ENCODE measurements around the gene KLRB1.
"Not testable (repeated sequence)": the region's sequence is repeated elsewhere in the genome, so short reads cannot be mapped to it uniquely, and the experiment has no call there.

Gene KLRB1

GRCh38 chr12:9607716-9608115 lies at the start of gene KLRB1:
Gene KLRB1, minus strand, starts transcription at chr12:9607916. Its CDS starts 77 bp downstream, at chr12:9607839.
- DNase-seq (ENCODE audit: low read depth in 2 of 2): no peak

DNA sequence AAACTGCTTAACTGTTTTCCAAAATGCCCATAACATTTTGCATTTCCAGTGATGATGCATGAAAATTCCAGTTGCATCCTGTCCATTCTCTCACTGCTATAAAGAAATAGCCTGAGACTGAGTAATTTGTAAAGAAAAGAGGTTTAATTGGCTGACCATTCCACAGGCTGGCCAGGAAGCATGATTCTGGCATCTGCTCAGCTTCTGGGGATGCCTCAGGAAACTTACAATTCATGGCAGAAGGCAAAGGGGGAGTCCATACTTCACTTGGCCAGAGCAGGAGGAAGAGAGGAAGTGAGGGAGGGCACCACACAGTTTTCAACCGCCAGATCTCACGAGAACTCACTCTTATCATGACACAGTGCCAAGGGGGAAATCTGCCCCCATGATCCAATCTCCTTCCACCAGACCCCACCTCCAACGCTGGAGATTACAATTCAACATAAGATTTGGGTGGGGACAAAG lies 43.6 kb upstream of the KLRB1 start:
- DNase-seq (ENCODE audit: low read depth in 2 of 2): no peak

DNA sequence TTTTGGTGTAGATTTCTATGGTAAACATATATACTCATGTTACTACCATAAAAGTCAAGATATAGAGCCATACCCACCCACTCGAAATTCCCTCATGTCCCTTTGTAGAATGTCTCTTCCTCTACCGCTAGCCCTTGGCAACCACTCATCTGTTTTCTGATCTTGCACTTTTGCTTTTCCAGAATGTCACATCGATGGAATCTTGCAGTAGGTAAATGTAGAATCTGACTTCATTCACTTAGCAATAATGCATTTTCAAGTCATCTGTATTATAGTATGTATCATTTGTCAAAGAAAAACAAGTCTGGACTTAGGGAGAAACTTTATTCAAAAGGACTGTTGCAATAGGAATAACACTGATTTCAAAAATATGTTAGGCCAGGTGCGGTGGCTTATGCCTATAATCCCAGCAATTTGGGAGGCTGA lies 42.4 kb upstream of the KLRB1 start:
- no peak for DNase-seq (ENCODE audit: low read depth in 2 of 2)

DNA sequence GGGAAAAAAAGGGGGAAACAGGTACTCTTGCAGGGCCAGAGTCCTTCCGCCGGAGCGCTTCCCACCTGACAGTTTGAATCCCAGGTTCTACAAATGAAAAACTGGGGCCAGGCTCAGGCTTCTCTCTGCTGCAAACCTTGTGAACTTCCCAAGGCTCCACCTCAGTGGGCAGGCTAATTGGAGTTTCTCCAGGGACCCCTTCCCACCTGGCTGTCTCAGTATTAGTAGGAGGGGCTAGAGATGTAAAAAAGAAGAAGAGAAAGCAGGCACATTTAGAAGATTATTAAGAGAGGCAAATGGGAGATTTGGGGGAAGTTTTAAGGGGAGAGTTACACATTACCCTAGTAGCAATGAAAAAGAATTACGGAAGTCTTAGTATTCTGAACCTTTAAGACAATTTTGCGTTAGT lies 41.8 kb upstream of the KLRB1 start:
- no peak for DNase-seq (ENCODE audit: low read depth in 2 of 2)

DNA sequence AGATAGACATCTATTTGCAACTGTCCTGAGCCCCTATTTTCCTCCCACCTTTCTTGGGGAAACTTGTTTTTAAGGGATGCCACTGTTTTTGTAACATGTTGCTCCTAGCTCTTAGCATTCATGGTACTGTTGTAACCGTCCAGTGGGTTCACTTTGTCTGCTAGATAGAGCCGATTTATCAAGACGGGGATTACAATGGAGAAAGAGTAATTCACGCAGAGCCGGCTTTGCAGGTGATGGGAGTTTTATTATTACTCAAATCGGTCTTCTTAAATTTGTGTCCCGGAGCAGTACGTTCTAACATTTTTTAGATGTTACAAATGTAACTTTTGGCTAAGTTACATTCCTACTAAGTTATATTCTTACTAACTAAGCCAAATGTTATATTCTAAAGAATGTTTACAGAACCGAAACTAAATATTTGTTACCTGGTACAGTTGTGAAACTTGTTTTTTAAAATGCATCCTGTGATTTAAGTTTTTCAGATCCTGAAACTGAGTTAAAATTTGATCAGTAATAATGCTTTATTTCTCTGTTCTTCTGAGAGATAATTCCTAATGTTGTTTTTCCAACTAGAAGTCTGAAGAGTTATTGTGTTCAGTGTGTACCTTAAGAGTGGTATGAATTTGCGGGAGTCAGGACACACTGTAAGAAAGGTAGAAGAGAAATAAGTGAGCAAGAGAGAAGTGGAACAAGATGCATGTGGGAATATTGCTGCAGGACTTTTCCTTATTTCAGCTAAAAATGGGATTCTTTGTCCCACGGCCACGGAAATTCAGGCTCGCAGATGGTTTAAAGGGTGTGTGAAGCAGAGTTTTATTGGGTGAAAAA lies 41.2 kb upstream of the KLRB1 start:
- DNase-seq (ENCODE audit: low read depth in 2 of 2): no peak

DNA sequence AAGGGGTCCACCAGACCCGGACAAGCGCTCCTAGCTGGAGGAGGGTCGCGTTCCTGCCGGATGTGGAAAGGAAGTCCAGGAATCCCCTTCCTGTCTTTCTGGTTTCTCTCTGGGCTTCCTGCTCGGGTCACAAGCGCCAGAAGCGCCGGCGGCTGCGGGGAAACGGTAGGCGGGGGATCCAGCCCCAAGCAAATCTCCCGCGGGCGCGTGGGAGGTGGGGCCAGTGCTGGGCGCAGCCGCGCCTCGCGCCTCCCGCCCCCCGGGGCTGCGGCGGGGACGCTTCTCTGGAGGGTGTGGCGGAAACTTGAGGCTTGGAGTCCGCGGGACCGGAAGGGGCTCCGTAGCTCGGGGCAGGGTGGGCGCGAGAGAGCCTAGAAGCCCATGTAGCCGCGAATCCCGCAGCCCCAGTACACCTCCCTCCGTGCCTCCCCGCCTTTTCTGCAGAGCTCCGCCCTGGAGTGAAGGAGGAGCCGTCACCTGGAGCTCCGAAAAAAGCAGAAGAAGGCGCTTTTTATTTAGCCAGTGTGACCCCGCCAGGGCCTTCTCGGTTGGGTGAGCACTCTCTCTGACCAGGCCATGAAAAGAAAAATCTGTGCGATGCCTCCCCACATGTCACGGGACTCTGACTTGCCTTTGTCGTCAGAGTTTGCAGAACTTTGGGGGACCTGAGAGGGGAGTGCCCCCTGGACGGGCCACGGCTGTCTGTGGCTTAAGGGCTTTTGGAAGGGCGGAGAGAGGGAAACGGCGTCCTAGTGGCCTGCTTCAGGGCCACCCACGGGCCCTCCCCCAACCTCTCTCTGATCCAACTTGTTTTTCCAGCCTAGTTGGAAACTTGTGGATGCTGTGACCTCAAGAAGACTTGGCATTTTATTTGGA lies 40.3 kb upstream of the KLRB1 start:
- DNase-seq (ENCODE audit: low read depth in 2 of 2): peak; percentile 73 to 78

DNA sequence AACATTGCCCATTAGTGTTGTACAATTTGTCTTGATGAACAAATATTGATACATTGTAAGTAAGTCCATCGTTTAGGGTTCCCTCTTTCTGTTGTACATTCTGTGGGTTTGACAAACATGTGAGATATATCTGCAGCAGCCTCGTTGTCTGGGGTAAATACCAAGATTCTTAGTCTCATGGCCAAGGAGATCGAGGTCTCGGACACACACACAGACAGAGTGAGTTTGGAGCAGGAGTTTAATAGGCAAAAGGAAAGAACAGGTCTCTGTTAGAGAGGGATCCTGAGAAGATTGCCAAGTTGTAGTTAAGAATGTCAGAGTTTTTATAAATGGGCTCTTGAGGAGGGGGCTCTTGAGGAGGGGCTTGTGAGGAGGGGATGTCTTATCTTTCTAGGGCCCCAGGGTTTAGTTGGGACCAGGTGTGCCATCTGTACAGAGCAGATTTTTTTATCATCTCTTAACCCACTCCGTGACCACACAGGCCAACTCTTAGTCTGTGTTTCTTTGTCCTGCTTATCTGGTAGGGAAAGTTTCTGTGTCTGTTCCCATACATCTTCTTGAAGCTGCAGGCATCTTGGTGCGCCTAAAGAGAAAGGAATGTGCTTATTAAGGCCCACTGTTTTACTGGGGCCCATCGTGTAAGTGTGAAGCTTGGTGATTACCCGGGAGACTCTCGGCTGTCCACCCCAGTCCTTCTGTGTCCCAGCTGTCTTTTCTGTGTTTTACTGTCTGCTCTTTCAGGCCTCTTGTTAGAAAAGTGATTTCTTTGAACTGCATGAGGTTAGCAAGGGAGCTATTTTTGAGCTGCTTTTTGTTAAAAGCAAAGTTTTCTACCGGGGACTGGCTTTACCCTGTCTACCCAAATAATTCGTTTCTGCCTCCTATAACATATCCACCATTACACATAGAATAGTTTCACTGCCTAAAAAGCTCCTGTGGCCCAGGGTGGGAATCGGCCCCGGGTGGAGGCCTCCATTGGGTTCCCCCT lies 39.4 kb upstream of the KLRB1 start:
- no peak for DNase-seq (ENCODE audit: low read depth in 2 of 2)

DNA sequence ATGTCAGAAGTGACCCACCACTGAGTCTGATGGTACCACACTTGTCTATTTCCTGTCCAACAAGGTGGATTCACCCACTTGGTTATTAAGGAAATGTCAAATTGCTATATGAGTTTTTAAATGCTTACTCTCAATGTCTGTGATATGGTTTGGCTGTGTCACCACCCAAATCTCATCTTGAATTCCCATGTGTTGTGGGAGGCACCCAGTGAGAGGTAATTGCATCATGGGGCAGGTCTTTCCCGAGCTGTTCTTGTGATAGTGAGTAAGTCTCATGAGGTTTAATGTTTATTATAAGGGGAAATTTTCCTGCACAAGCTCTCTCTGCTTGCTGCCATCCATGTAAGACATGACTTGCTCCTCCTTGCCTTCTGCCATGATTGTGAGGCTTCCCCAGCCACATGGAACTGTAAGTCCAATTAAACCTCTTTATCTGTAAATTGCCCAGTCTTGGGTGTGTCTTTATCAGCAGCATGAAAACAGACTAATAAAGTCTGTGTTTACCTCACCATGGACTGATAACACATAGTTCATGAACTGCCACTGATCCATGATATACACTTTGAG lies 37.4 kb upstream of the KLRB1 start:
- DNase-seq (ENCODE audit: low read depth in 2 of 2): not testable (repeated sequence)

GRCh38 chr12:9643266-9643660 lies 35.5 kb upstream of the KLRB1 start:
- DNase-seq (ENCODE audit: low read depth in 2 of 2): no peak

DNA sequence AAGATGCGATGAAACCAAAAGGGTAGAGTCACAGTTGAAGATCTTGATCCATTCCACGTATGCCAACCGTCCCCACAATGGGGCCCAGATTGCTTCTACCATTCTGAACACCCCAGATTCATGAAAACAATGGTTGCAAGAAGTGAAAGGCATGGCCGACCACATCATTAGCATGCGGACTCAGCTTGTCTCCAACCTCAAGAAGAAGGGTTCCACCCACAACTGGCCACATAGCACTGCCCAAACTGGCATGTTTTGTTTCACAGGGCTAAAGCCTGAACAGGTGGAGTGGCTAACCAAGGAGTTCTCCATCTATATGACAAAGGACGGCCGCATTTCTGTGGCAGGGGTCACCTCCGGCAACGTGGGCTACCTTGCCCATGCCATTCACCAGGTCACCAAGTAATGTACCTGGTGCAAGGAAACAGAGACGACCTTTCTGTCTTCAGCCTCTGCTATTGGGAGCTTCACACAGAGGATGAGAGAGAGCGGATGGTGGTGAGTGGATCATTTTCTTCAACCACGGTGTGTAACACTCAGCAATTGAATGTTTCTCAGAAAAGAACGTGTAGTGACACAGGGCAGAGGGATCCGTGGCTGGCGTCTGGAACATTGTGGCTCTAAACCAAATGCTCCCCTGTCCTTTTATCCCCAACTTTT lies 35.0 kb upstream of the KLRB1 start:
- DNase-seq (ENCODE audit: low read depth in 2 of 2): no peak

GRCh38 chr12:9640024-9640423 lies 32.3 kb upstream of the KLRB1 start:
- DNase-seq (ENCODE audit: low read depth in 2 of 2): no peak

DNA sequence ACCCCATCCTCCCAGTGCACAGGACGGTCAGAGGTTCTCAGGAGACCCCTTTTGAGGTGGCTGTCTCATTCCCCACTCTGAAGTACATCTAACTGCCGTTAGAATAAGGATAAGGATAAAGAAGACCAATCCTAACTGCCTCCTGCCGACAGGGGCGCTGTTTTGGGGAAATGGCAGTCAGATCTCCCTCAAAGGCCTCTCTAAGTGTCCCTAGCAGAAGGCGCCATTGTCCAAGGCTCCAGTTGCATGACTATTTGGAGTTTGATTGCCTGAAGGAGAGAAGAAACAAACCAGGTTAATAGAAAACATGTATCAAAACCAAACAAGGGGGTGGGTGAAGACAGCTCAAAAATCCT lies 29.1 kb upstream of the KLRB1 start:
- no peak for DNase-seq (ENCODE audit: low read depth in 2 of 2)

GRCh38 chr12:9636150-9636850 lies 28.6 kb upstream of the KLRB1 start:
- no peak for DNase-seq (ENCODE audit: low read depth in 2 of 2)

- DNase-seq (ENCODE audit: low read depth in 2 of 2): no peak
Measured at GRCh38 chr12:9634969-9635754, 27.4 kb upstream of the KLRB1 start.

DNA sequence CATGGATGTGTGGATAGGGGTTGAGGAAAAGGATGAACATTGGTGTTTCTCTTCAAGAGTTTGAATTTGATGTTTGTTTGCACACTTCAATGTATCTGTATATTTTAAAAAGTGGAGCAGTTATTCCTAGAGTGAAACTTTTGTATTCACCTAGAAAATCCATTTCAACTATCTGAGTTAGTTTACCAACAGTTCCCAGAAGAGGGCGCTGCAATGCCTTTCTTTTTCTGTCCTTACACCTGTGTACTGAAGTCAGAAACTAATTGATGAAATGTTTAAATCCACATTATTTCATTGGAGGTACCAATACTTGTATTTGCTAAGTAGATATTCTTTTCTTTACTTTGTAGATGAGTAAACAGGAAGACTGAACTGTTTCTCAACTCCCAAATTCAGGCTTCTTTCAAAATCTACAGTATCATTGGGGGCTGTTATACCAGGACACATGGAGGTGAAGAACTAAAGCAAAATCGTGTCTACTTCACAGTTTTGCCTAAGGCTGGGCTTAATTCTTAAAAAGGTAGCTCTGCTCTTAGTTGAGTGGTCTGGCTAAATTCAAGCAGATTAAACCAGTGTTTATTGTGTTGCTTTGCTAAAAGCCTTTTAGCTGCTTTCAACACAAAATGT lies 26.6 kb upstream of the KLRB1 start:
- DNase-seq (ENCODE audit: low read depth in 2 of 2): peak; percentile 64 to 65

GRCh38 chr12:9632766-9633165 lies 25.1 kb upstream of the KLRB1 start:
- no peak for DNase-seq (ENCODE audit: low read depth in 2 of 2)

GRCh38 chr12:9626821-9627220 lies 19.1 kb upstream of the KLRB1 start:
- DNase-seq (ENCODE audit: low read depth in 2 of 2): no peak

DNA sequence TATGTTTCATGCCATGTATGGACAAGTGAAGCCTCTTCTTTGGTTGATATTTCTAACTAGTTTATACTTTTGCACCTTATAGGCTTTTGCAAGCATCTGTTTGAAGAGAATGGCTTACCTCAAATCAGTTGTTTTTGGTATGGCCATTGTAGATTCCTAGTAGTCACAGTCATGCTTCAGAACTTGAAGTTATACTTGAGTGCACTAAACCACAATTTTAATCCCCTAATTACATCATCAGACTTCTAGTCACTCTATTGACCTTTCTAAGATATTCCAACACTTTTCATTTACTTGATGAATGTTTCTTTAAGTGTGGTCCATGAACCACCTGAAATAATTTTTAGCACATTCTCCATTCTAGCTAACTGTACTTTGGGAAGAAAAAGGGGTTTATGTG lies 18.6 kb upstream of the KLRB1 start:
- DNase-seq (ENCODE audit: low read depth in 2 of 2): no peak

DNA sequence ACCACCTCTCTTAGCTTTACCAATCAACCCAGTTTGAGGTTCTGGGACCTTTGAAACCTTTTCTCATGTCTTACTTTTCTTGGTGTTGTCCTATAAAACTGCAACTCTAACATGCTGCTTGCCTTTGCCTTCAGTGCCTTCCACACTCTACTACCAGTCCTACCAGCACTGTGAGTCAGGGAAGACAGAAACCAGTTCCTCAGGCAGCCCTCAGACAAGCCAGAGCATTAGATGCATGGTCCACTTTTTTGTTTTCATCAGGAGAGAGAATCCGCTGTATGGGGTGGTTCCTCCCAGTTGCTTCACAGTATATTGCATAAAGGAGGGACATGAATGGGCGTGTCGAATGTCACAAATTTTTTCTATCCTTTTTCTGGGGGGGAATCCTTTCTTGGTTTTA lies 17.3 kb upstream of the KLRB1 start:
- no peak for DNase-seq (ENCODE audit: low read depth in 2 of 2)

Data from activated CD8-positive, alpha-beta memory T cell treated with anti-CD3 and anti-CD28 coated beads for 4 hours (primary cell).